Central memory CD8-positive, alpha-beta T cell (primary cell): ENCODE data around the gene SCUBE1.
A peak's percentile ranks its signal among the peaks of the same experiment; 100 is the strongest.

Experiments
- ATAC-seq: fragments of 150-1000 bp; cut with Tn5 transposase; replicated peaks from 2 replicates; pipeline ENCODE4 v1.10.0; 2022; ENCODE audit warnings: mild to moderate bottlenecking, moderate FRiP score, moderate number of reproducible peaks; ENCODE audit not compliant: poor library complexity, severe bottlenecking; ENCODE audit errors: extremely low read depth
- DNase-seq, 2 donors: peaks; one replicate each; pipeline ENCODE4 v3.0.0; 2021; ENCODE audit warnings: low spot score in 2 of 2
- H3K27ac Mint-ChIP-seq: one replicate; pipeline ENCODE4 v1.8.0; 2022; ENCODE audit warnings: low read depth, mild to moderate bottlenecking, moderate library complexity, mixed read lengths
- H3K27me3 Mint-ChIP-seq: one replicate; pipeline ENCODE4 v1.8.0; 2022; ENCODE audit warnings: mixed read lengths
- H3K36me3 Mint-ChIP-seq: one replicate; pipeline ENCODE4 v1.8.0; 2022; ENCODE audit warnings: mild to moderate bottlenecking, moderate library complexity, mixed read lengths; ENCODE audit not compliant: insufficient read depth
- H3K4me1 Mint-ChIP-seq: one replicate; pipeline ENCODE4 v1.8.0; 2022; ENCODE audit warnings: mixed read lengths
- H3K4me3 Mint-ChIP-seq: one replicate; pipeline ENCODE4 v1.8.0; 2022; ENCODE audit warnings: mild to moderate bottlenecking, moderate library complexity, mixed read lengths
- H3K9me3 Mint-ChIP-seq: one replicate; pipeline ENCODE4 v1.8.0; 2022; ENCODE audit warnings: mixed read lengths

The SCUBE1 gene

DNA sequence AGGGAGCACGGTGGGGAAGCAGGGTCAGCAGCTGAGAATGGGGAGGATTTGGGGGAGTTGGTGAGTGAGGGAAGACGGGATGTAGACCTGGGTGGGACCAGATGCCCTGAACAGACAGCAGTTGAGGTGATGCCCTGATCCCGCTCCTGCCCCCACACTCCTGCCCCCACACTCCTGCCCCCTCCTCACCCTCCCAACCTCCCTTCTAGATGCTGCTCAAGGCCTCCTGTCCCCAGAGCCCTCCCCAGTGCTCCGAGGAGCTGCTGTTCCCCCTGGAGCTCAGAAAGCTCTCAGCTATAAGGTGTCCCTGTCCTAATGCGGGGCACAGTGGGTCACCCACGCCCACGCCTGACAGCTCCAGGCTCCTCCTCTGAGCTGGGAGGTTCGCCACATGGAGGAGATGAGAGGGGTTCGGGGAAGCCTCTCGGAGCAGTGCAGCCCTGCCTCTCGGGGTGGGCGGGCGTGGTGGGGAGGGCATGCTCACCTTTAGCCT lies 131.2 kb downstream of the SCUBE1 start:
- ATAC-seq (no peak), DNase-seq (no peak)
- Mint-ChIP-seq H3K27me3 (peaks cover 25% of the 10 kb centered on the region), H3K36me3 (no peaks in the 10 kb centered on the region), H3K9me3 (no peaks in the 10 kb centered on the region), H3K4me1 (peaks cover 5% of the 10 kb centered on the region), H3K4me3 (no peak overlapping the region), H3K27ac (no peak overlapping the region)

DNA sequence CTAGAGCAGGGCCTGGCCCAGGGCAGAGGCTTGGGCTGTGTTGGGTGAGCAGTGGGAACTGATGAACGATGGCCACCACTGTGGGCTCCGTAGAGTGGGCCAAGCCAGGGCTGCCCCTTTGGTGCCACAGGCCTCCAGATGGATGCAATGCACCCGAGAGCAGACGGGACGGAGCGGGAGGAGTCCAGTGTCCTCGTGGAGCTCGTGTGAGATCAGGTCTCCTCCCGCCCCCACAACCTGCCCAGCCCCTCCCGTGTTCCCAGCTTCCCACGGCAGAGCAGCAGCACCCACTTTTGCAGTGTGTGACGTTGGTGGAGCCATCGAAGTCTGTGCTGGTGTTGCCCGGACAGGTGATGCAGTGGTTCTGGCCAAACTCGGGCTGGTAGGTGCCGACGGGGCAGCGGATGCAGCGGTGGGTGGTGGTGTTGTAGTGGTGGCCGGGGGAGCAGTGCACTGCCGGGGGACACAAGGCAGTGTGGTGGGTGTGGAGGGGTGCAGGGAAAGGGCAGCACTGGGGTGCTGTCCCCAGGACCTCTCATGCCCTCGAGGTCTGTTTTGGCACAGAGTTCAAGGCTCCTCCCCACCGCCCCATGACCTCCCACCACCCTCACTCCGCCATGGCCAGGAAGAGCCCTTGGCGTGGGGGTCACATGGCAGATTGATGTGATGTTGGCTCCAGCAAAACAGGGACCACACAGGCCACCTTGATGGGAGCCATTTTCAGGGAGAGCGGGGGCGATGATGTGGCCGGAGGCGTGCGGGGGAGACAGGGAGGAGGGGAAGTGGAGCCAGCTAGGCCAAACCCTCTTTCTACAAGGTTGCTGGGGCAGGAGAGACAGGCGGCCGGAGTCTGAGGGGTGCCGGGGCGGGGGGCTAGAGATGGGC lies 132.3 kb downstream of the SCUBE1 start:
- Mint-ChIP-seq H3K4me1 (peaks cover 13% of the 10 kb centered on the region), H3K27me3 (peaks cover 15% of the 10 kb centered on the region), H3K4me3 (no peak overlapping the region), H3K36me3 (peaks cover 3% of the 10 kb centered on the region), H3K9me3 (no peaks in the 10 kb centered on the region), H3K27ac (no peak overlapping the region)
- DNase-seq = no peak
- ATAC-seq = no peak

DNA sequence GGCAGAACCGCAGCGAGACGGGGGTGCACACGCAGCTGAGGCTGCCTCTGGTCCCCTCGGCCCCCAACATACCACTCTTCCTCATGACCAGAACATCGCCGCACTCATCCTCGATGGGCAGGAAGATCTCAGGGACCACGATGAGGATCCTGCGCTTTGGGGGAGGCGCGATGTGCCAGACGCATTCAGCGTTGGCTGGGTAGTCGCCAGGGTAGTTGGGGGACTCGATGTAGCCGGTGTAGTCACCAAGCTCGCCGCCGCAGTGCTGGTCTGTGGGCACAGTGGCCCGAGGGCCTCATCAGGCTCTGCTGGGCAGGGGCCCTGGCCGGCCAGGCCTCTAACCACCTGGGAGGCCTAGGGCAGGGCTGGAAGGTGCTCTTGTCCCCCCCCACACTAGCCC lies 133.2 kb downstream of the SCUBE1 start:
- DNase-seq (no peak), ATAC-seq (no peak)
- Mint-ChIP-seq H3K36me3 (peaks cover 9% of the 10 kb centered on the region), H3K9me3 (no peaks in the 10 kb centered on the region), H3K27ac (no peak overlapping the region), H3K4me1 (peaks cover 14% of the 10 kb centered on the region), H3K4me3 (no peak overlapping the region), H3K27me3 (peaks cover 6% of the 10 kb centered on the region)

DNA sequence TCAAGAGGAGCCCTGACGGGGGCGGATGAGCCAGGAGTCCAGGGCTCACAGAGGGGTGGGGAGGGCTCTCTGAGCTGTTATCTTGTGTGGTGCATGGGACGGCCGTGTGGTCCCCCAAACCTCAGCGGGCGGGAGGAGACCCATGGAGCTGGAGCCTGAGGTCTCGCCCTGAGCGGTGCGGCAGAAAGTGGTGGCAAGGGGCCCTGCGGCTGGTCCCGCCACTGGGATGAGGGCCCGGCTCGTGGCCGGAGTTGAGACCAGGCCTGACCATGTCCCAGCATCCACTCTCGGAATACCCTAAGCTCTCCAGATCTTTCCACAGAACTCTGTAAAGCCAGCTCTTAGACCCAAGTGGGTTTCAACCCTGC lies 133.7 kb downstream of the SCUBE1 start:
- peaks cover 9% of the 10 kb centered on the region for H3K36me3 Mint-ChIP-seq
- ATAC-seq = no peak
- no peak for DNase-seq
- no peak overlapping the region for H3K27ac Mint-ChIP-seq
- H3K27me3 Mint-ChIP-seq = peaks cover 2% of the 10 kb centered on the region
- peaks cover 14% of the 10 kb centered on the region for H3K4me1 Mint-ChIP-seq
- no peaks in the 10 kb centered on the region for H3K9me3 Mint-ChIP-seq
- no peak overlapping the region for H3K4me3 Mint-ChIP-seq

DNA sequence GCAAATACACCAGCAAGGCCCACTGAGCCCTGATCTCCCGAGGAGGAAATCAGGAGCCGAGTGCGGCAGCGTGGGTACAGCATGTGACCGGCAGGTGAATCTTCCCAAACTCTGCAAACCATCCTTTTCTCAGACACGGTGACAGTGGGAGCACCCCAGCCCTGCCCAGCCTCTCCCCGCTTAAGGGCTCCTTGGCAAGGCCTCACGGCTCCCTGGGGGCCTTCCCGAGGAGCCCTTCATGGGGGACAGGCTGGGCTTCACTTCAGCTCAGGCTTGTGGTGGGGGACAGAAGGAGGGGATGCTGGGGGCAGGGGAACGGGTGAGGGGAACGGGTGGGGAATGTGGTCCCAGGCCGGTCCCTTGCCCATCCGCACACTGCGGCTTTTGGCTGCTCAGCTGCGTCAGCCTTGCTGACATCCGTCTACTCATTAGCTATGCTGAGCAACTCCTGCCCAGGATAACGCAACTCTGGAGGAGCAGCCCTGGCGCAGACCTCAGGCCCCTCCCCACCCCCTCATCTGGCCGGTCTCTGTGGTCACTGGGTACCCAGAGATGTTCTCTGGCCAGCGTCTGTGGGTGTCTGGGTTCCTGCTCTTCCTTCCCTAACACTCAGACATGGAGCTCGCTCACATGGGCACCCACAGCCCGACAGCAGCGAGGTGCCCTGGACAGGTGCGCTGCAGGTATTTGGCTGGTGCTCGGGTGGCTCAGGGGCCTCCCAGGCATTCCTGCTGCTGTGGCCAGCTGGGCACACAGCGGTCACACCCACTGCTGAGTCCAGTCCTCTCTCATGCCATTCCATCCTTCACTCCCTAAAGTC lies 134.3 kb downstream of the SCUBE1 start:
- DNase-seq (no peak), ATAC-seq (no peak)
- H3K9me3 Mint-ChIP-seq = no peaks in the 10 kb centered on the region
- H3K27me3 Mint-ChIP-seq = no peaks in the 10 kb centered on the region
- H3K4me1 Mint-ChIP-seq = peaks cover 14% of the 10 kb centered on the region
- no peak overlapping the region for H3K4me3 Mint-ChIP-seq
- H3K27ac Mint-ChIP-seq = no peak overlapping the region
- H3K36me3 Mint-ChIP-seq = peaks cover 10% of the 10 kb centered on the region

DNA sequence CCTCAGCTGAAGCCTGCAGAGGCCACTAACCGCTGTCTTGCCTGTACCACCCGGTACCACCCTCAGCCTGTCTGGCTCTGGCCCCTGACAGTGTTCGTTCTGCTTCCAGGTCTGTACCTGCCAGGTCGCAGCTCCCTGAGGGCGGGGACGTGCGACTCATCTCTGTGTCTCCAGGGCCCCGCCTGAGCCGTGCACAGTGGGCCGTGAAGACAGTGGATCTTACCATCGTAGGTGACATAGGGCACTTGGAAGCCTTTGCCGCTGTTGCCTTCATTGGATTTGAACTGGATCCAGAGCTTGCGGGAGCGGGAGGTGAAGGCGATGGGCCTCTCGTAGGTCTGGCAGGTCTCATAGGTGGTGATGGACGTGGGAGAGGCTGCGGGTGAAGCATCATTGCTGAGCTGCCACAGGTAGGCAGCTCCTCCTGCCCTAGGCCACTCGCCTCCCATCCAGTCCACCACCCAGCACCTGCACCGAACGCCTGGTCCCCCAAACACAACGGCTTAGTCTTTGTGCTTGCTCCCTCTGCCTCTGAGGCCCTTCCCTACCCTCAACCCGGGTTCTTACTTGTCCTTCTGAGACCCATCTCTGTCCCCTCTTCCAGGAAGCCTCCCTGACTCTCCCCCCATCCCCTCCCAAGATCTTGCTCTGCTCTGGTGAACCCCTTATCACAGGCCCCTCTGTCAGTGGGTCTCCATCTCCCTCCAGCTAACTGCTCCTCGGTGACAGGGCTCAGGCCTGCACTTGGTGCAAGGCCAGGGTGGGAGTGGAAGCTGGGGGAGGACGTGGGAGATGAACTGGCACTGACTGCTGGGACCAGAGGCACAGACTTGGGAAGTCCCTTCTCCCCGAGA lies 135.1 kb downstream of the SCUBE1 start:
- DNase-seq (no peak), ATAC-seq (no peak)
- Mint-ChIP-seq H3K27me3 (no peaks in the 10 kb centered on the region), H3K4me3 (no peak overlapping the region), H3K4me1 (peaks cover 14% of the 10 kb centered on the region), H3K36me3 (peaks cover 11% of the 10 kb centered on the region), H3K27ac (no peak overlapping the region), H3K9me3 (no peaks in the 10 kb centered on the region)

DNA sequence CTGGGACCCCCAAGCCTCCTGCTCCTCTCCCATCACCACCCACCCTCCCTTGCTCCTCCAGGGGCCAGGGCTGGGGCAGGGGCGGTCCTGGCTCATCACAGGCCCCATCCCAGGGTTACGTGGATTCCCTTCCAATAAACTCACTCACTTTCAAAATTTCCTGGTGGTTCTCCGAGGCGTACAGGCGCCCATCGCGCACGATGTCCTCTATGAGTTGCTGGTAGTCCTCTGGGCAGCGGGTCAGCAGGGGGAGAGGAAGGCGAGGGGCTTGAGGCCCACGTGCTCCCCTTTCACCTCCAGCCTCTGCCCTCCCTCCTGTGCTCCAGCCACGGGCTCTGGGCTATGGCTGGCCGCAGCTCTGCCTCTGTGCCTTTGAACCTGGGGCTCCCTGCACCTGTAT lies 135.8 kb downstream of the SCUBE1 start:
- no peak overlapping the region for H3K27ac Mint-ChIP-seq

DNA sequence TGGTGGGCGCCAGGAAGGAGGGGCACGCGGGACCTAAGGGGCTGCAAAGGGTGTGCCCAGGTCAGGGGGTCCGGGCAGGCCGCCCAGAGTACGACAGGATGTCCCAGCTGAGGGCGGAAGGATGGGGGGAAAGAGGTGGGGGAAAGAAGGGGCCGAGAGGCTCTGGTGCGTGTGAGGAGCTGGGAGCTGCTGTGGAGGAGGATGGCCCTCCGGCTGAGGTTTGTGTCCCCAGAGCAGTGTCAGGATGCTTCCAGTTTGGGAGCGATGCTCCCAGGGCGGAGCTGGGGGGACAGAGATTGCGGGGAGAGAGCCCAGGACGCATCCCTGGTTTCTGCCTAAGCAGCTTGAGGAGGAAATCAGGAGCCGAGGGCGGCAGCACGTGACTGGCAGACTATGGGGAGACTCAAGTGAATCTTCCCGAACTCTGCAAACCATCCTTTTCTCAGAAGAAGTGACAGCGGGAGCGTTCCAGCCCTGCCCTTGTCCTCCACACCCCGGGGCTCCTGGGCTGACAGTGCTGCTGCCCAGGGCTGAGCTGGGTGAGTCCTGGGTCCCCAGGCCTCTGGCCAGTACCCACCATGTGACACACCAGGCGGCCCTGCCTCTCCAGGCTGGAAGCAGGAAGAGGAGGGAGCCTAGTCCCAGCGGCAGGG lies 136.5 kb downstream of the SCUBE1 start:
- Mint-ChIP-seq H3K9me3 (no peaks in the 10 kb centered on the region), H3K4me3 (no peak overlapping the region), H3K4me1 (peaks cover 14% of the 10 kb centered on the region), H3K36me3 (peaks cover 12% of the 10 kb centered on the region), H3K27ac (peak overlapping the region; percentile 66), H3K27me3 (no peaks in the 10 kb centered on the region)
- ATAC-seq (no peak), DNase-seq (no peak)

More for the DNA sequence above, 135.8 kb downstream of the SCUBE1 start:
- ATAC-seq (no peak), DNase-seq (no peak)
- Mint-ChIP-seq H3K9me3 (no peaks in the 10 kb centered on the region), H3K27me3 (no peaks in the 10 kb centered on the region), H3K36me3 (peaks cover 11% of the 10 kb centered on the region), H3K4me1 (peaks cover 14% of the 10 kb centered on the region), H3K4me3 (no peak overlapping the region)

DNA sequence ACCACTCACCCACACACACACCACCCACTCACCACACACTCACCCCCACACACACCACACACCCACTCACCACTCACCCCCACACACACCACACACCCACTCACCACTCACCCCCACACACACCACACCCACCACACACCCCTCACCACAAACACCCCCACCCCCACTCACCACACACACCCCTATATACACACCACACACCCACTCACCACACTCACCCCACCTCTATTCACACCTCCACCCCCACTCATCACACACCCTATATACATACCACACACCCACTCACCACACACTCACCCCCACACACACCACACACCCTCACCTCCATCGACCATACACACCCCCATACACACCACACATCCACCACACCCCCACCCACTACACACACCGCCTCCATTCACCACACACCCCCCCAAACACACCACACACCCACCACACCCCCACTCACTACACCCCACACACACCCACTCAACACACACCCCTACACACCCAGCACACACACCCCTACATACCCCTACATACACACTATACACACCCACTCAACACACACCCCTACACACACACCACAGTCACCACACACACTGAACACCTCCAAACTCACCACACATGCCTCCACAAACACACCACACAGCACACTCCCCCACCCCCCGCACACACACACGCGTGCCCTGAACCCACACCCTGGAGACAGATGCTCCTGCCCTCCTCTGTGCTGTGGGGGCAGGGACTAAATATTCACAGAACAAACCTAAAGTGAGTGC lies 137.2 kb downstream of the SCUBE1 start:
- DNase-seq = peak in 1 of 2 donors; percentile 26
- Mint-ChIP-seq H3K27ac (peak overlapping the region; percentile 66), H3K36me3 (peaks cover 12% of the 10 kb centered on the region), H3K4me1 (peaks cover 14% of the 10 kb centered on the region), H3K4me3 (no peak overlapping the region), H3K9me3 (no peaks in the 10 kb centered on the region), H3K27me3 (no peaks in the 10 kb centered on the region)
- ATAC-seq = peak; percentile 64

DNA sequence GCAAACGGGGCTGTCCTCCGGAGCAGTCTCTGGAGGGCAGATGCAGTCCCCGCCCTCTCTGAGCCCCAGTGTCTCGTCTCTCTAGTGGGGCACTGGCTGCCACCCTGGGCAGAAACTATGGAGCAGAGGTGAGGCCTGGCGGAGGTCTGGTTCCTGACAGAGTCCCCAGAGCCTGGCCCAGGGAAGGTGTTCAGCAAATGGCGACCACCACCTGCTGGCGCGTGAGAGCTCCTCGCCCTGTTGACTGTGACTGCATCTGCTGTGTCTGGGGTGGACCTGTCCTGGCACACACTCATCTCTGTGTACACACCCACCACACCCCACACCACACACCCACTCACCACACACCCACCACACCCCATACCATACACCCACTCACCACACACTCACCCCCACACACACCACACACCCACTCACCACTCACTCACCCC lies 137.9 kb downstream of the SCUBE1 start:
- Mint-ChIP-seq H3K9me3 (no peaks in the 10 kb centered on the region), H3K4me3 (no peak overlapping the region), H3K4me1 (peaks cover 14% of the 10 kb centered on the region), H3K27me3 (peaks cover 4% of the 10 kb centered on the region), H3K27ac (peak overlapping the region; percentile 66), H3K36me3 (peaks cover 12% of the 10 kb centered on the region)
- no peak for DNase-seq
- peak; percentile 40 for ATAC-seq

DNA sequence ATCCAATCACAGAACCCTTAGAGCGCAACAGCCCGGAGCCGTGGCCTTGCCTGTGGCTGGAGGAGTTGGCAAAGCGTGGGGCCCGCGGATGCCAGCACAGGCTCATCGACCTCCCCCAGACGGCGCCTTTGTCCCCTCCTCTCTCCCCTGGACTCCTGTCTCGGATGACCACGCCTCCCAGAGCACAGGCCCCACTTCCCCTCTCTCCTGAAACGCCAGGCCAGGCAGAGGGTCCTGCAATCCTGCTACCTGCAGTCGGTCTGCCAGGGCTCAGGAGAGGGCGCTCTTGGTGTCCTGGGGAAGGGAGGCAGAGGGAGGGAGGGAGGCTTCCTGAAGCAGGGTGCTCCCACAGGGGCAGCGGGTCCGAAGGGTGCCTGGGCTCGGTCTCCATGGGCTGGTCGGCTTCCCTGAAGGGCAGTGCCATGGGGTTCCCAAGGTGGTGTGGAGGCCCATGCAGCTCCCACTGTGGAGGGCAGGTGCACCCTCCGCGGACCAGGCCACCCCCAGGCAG lies 139.6 kb downstream of the SCUBE1 start:
- Mint-ChIP-seq H3K4me3 (no peak overlapping the region), H3K27ac (no peak overlapping the region), H3K27me3 (peaks cover 22% of the 10 kb centered on the region), H3K36me3 (peaks cover 12% of the 10 kb centered on the region), H3K4me1 (peaks cover 14% of the 10 kb centered on the region), H3K9me3 (no peaks in the 10 kb centered on the region)
- ATAC-seq (no peak), DNase-seq (no peak)
